ENCODE results near the gene COX19. TPM values are rescaled to one million over a fixed set of nuclear protein-coding genes. Genes with fewer than 3 reads are reported as not detected.

The COX19 gene
- polyA plus RNA-seq, 1 donor from 2014 or later: 16.0 TPM

DNA sequence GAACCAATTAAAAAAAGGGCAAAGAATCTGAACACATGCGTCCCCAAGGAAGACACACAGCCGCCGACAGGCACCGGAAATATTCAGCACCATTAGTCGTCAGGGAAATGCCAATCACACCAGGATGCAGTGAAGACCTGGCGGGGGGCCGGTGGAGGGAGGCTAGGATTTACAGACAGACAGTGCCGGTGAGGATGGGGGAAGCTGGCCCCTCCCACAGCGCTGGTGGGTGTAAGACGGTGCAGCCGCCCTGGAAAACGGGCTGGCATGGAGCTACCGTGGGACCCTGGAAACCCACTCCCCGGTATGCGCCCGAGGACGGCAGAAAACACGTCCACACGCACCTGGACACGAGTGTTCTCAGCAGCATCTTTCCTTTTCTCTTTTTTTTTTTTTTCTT lies 16.1 kb downstream of the COX19 start:
- Histone ChIP-seq H3K79me2 (replicated peaks; ENCODE audit: insufficient read depth, low read length) (no peaks in the 10 kb centered on the region), H4K20me1 (ENCODE audit: insufficient read depth) (no peaks in the 10 kb centered on the region), H3K9me2 (ENCODE audit: insufficient read depth, low read length) (no peaks in the 10 kb centered on the region), H3K4me2 (ENCODE audit: low read length) (no peak overlapping the region), H3K36me3 (ENCODE audit: insufficient read depth, low read length) (no peaks in the 10 kb centered on the region), H3K9me3 (ENCODE audit: low read length) (no peaks in the 10 kb centered on the region), H3F3A (ENCODE audit: insufficient read depth, low read length, poor library complexity, severe bottlenecking) (no peaks in the 10 kb centered on the region), H2AFZ (ENCODE audit: low read depth, low read length) (no peak overlapping the region), H3K9ac (ENCODE audit: low read length) (no peak overlapping the region), H3K27me3 (ENCODE audit: insufficient read depth, low read depth, low read length) (no peaks in the 10 kb centered on the region), H3K27ac (ENCODE audit: low read length) (peak overlapping the region; percentile 3), H3K4me3 (ENCODE audit: low read length) (peak overlapping the region; percentile 39)
- TF ChIP-seq, protein P1, sequence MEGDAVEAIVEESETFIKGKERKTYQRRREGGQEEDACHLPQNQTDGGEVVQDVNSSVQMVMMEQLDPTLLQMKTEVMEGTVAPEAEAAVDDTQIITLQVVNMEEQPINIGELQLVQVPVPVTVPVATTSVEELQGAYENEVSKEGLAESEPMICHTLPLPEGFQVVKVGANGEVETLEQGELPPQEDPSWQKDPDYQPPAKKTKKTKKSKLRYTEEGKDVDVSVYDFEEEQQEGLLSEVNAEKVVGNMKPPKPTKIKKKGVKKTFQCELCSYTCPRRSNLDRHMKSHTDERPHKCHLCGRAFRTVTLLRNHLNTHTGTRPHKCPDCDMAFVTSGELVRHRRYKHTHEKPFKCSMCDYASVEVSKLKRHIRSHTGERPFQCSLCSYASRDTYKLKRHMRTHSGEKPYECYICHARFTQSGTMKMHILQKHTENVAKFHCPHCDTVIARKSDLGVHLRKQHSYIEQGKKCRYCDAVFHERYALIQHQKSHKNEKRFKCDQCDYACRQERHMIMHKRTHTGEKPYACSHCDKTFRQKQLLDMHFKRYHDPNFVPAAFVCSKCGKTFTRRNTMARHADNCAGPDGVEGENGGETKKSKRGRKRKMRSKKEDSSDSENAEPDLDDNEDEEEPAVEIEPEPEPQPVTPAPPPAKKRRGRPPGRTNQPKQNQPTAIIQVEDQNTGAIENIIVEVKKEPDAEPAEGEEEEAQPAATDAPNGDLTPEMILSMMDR (IDR thresholded peaks at IDR 0.05; ENCODE audit: poor library complexity, severe bottlenecking): no peak
- no peak for TF ChIP-seq TAF1 (IDR thresholded peaks at IDR 0.05; ENCODE audit: low read depth)
- TF ChIP-seq RAD21 (conservative IDR thresholded peaks at IDR 0.05): no peak
- TF ChIP-seq POLR2AphosphoS5 (IDR thresholded peaks at IDR 0.05): no peak
- no peak for TF ChIP-seq EZH2 (IDR thresholded peaks at IDR 0.05; ENCODE audit: borderline replicate concordance, insufficient read depth, low read length, poor library complexity, severe bottlenecking)
- TF ChIP-seq SMC3 (conservative IDR thresholded peaks at IDR 0.05; ENCODE audit: poor library complexity): no peak

DNA sequence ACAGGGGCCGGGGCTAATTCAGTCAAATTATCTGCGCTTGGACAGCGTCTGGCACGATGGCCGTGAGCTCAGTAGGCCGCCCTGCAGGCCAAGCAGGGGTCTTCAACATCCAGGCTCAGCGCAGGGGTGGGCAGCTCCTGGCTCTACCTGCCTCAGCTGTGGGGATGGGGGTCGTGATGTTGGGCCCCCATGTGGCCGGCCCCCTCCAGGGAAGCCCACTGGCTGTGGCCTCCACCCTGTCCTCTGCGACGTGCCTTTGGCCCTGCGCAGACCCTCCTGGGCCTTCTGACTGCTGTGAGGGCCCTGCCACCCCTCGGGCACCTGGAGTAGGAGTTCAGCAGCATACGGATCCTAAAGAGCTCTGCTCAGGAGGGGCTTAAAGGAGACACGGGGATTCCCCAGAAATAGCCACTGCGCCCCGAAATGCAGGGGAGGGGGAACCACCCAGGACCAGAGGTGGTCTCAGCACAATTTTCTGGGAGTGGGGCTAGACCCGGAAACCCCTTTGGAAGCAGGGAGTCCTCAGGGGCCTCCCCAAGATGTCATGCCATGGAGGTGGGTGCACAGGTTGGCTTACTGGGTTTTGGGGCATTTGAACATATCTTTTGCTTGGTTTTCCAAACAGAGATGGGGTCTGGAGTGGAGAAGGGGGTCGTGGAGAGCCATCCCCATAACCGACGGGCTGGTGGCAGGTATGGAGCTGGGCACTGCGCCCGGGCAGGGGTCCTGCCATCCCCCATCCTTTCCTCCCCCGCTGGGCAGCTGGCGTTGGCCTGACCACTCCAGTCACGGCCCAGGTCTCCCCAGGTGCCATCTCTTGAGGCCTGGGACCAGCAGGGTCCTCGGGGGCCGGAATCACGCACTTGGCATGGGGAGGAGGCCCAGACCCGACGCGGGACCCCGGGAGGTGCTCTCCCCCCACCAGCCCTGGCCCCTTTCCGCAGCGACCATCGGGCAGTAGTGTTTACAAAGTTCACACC lies 16.8 kb downstream of the COX19 start:
- no peaks in the 10 kb centered on the region for H3K79me2 ChIP-seq (replicated peaks; ENCODE audit: insufficient read depth, low read length)
- no peak overlapping the region for H3K4me2 ChIP-seq (ENCODE audit: low read length)
- no peaks in the 10 kb centered on the region for H3K36me3 ChIP-seq (ENCODE audit: insufficient read depth, low read length)
- H3K27me3 ChIP-seq (ENCODE audit: insufficient read depth, low read depth, low read length): no peaks in the 10 kb centered on the region
- no peaks in the 10 kb centered on the region for H3F3A ChIP-seq (ENCODE audit: insufficient read depth, low read length, poor library complexity, severe bottlenecking)
- H3K27ac ChIP-seq (ENCODE audit: low read length): peak overlapping the region; percentile 3
- H3K9me3 ChIP-seq (ENCODE audit: low read length): no peaks in the 10 kb centered on the region
- no peaks in the 10 kb centered on the region for H3K9me2 ChIP-seq (ENCODE audit: insufficient read depth, low read length)
- no peak overlapping the region for H3K9ac ChIP-seq (ENCODE audit: low read length)
- no peak for TF ChIP-seq MXI1 (conservative IDR thresholded peaks at IDR 0.05; ENCODE audit: poor library complexity, severe bottlenecking)
- no peak for TF ChIP-seq EZH2 (IDR thresholded peaks at IDR 0.05; ENCODE audit: borderline replicate concordance, insufficient read depth, low read length, poor library complexity, severe bottlenecking)
- no peaks in the 10 kb centered on the region for H4K20me1 ChIP-seq (ENCODE audit: insufficient read depth)
- peak overlapping the region; percentile 39 for H3K4me3 ChIP-seq (ENCODE audit: low read length)
- H2AFZ ChIP-seq (ENCODE audit: low read depth, low read length): no peak overlapping the region

DNA sequence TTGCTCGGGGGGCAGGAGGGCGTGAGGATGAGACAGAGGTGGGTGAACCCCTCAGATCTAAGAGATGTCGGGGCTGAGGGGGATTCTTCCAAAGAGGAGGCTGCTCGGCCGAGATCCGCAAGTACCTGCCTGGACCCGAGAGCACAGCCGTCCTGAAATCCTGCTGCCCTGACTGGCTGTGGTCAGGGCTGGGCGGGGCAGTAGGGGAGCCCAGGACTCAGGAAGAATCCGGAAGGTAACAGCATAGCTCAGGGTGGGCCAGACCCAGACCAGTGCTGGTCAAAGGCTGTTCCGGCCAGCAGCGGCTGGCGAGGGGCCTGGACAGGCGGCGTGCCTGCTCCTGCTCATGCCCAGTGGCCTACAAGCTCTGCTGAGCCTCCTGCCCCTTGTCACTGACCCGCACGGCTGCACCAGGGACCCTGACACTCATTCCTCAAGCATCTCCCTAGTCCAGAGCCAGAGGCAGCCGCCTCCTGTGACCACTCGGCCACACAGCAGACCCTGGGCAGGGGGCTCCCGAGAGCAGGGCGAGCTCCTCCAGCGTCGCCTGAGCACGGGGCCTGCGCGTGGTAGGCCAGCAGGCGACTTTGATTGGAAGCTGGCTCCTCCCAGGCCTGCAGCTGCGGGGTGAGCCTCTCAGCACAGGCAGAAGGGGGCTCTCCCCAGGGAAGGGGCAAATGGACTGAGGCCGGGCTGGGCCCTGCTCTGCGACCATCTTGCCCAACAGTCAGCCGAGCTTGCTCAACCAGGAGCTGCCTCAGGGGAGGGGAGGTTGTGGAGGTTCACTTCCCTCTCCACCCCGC lies 17.7 kb downstream of the COX19 start:
- H3K9me3 ChIP-seq (ENCODE audit: low read length): no peaks in the 10 kb centered on the region
- no peak for TF ChIP-seq EZH2 (IDR thresholded peaks at IDR 0.05; ENCODE audit: borderline replicate concordance, insufficient read depth, low read length, poor library complexity, severe bottlenecking)
- TF ChIP-seq MXI1 (conservative IDR thresholded peaks at IDR 0.05; ENCODE audit: poor library complexity, severe bottlenecking): no peak
- TF ChIP-seq TAF1 (IDR thresholded peaks at IDR 0.05; ENCODE audit: low read depth): no peak
- TF ChIP-seq RAD21 (conservative IDR thresholded peaks at IDR 0.05): no peak
- TF ChIP-seq, protein P2, sequence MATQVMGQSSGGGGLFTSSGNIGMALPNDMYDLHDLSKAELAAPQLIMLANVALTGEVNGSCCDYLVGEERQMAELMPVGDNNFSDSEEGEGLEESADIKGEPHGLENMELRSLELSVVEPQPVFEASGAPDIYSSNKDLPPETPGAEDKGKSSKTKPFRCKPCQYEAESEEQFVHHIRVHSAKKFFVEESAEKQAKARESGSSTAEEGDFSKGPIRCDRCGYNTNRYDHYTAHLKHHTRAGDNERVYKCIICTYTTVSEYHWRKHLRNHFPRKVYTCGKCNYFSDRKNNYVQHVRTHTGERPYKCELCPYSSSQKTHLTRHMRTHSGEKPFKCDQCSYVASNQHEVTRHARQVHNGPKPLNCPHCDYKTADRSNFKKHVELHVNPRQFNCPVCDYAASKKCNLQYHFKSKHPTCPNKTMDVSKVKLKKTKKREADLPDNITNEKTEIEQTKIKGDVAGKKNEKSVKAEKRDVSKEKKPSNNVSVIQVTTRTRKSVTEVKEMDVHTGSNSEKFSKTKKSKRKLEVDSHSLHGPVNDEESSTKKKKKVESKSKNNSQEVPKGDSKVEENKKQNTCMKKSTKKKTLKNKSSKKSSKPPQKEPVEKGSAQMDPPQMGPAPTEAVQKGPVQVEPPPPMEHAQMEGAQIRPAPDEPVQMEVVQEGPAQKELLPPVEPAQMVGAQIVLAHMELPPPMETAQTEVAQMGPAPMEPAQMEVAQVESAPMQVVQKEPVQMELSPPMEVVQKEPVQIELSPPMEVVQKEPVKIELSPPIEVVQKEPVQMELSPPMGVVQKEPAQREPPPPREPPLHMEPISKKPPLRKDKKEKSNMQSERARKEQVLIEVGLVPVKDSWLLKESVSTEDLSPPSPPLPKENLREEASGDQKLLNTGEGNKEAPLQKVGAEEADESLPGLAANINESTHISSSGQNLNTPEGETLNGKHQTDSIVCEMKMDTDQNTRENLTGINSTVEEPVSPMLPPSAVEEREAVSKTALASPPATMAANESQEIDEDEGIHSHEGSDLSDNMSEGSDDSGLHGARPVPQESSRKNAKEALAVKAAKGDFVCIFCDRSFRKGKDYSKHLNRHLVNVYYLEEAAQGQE (IDR thresholded peaks at IDR 0.05; ENCODE audit: borderline replicate concordance): no peak
- no peak for TF ChIP-seq EP300 (conservative IDR thresholded peaks at IDR 0.05; ENCODE audit: poor library complexity, severe bottlenecking)
- no peak for TF ChIP-seq SMC3 (conservative IDR thresholded peaks at IDR 0.05; ENCODE audit: poor library complexity)
- no peak for TF ChIP-seq POLR2AphosphoS5 (IDR thresholded peaks at IDR 0.05)
- TF ChIP-seq, protein P1 (IDR thresholded peaks at IDR 0.05; ENCODE audit: poor library complexity, severe bottlenecking): no peak
- H4K20me1 ChIP-seq (ENCODE audit: insufficient read depth): no peaks in the 10 kb centered on the region
- H3K27ac ChIP-seq (ENCODE audit: low read length): no peak overlapping the region
- H3K36me3 ChIP-seq (ENCODE audit: insufficient read depth, low read length): no peaks in the 10 kb centered on the region
- no peaks in the 10 kb centered on the region for H3K79me2 ChIP-seq (replicated peaks; ENCODE audit: insufficient read depth, low read length)
- H2AFZ ChIP-seq (ENCODE audit: low read depth, low read length): no peak overlapping the region
- no peak overlapping the region for H3K4me2 ChIP-seq (ENCODE audit: low read length)
- H3K9me2 ChIP-seq (ENCODE audit: insufficient read depth, low read length): no peaks in the 10 kb centered on the region
- no peaks in the 10 kb centered on the region for H3K27me3 ChIP-seq (ENCODE audit: insufficient read depth, low read depth, low read length)
- no peaks in the 10 kb centered on the region for H3F3A ChIP-seq (ENCODE audit: insufficient read depth, low read length, poor library complexity, severe bottlenecking)
- H3K9ac ChIP-seq (ENCODE audit: low read length): no peak overlapping the region
- no peak overlapping the region for H3K4me3 ChIP-seq (ENCODE audit: low read length)

Measured in neural cell (in vitro differentiated cells).